HG02852 (cell line): ENCODE data around the gene OR2T1.
"Not testable (repeated sequence)": the region's sequence is repeated elsewhere in the genome, so short reads cannot be mapped to it uniquely, and the experiment has no call there.

Experiments used
- ATAC-seq: cut with Tn5 transposase; IDR thresholded peaks from one replicate; pipeline ENCODE4 v1.9.1; 2021; ENCODE audit warnings: mild to moderate bottlenecking, moderate library complexity; ENCODE audit not compliant: unreplicated experiment

The OR2T1 gene

DNA sequence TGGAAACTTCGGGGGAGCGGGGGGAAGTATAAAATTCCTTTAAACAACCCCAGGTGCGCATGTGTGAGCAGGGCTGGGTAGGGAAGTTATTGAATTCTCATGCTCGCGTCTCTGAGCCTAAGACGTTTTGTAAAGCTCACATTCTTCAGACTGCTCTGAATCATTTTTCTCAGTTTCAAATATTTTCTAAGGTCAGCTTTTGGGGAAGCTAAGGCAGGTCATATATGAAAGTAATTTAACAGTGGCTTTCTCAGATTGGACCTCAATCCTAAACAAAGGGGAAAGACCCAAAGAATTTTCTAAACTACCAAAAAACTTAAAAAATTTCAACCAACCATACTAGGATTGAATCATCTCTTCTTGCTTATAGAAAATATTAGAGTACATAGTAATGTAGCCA lies 32.1 kb downstream of the OR2T1 start:
- ATAC-seq: not testable (repeated sequence)

DNA sequence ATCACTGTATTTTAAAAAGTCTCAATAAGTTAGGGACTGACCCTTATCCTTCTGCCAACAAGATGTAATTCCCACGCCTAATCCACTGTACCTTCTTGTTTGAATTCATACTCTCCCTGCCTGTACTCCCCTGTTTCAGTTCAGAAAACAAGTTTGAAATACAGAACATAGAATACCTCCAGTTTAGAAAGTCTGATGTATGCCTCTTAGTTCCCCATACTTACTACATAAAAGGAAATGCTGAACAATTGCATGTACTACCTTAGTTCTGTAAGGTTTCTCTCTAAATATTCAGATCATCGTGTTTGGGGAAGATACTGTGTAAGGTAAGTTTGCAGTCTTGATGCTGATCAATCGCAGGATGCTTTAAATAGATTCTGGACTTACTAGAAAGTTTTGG lies 33.5 kb downstream of the OR2T1 start:
- ATAC-seq: peak; percentile 67

DNA sequence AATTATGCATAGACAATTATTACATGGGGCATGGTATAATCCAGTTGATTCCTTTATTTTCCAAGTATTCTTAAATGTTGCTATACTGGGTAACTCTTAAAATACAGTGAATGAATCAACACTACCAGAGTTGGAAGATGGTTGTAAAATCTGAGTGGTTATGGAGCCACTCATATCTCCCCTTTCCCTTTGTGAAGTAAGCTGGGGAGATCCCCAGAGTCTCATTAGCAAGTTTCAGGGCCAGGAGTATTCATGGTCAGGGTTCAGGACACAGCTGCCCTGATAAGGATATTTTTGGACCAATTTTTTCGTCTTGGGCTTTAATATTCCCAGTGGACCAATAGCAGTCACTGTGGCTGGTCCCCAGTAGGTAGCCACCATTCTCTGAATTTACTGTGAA lies 35.8 kb downstream of the OR2T1 start:
- ATAC-seq: peak; percentile 49

DNA sequence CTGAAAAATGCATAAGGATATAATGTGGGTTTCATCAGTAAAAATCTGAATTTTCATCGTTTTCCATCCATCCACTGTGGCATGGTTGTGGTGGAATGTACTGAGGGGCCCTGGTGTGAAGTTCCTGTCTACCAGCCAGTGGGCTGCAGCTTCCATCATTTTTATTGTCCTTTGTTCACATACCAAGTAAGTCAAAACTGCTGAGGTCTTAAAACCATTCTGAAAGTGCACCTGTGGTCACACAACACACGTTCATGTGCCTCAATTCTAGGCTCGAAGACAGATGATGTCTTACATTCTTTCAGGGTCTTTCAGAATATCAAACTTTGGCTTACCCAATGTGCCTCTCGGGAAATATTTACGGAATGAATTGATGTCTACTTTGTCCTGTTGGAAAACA lies 36.4 kb downstream of the OR2T1 start:
- ATAC-seq: not testable (repeated sequence)

DNA sequence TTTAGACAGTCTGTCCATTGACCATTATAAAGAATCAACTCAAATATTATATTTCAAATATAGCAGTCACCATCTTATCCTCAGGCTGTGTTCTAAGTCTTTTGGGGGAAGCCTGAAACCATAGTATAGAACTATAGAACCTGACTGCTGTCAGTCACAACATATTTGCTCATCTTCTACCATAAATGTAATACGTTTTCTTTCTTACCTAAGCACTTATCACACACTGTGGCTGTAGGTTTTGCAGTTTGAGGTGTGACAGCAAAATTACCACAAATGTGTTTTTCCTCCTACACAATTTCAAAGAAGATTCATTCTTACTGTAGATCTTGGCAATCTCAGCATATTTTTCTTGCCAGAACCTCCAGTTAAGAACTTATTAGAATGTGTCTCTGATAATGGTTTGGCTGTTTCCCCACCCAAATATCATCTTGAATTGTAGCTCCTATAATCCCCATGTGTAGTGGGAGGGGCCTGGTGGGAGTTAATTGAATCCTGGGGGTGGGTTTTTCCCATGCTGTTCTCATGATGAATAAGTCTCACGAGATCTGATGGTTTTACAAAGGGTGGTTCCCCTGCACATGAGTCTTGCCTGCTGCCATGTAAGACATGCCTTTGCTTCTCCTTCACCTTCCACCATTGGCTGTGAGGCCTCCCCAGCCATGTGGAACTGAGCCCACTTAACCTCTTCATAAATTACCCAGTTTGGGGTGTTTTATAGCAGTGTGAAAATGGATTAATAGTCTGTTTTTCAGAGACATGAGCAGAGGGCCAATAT lies 39.8 kb downstream of the OR2T1 start:
- ATAC-seq: not testable (repeated sequence)

DNA sequence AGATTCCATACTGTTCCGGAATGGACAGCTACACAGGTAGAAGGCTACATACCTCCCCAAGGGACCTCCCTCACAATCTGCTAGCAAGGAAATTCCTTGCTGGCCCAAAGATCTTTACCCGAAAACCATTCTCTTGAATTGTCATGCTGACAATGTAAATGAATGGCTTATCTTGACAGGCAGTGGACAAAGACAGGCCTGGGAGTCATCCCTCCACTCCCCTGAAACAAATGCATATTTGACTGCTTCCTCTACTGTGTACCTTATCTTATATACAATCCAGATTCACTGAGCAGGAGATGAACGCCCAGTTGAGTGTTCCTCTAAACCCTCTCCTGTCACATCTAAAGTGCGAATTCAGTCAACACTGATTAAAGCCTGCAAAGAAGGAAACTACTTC lies 41.8 kb downstream of the OR2T1 start:
- not testable (repeated sequence) for ATAC-seq

DNA sequence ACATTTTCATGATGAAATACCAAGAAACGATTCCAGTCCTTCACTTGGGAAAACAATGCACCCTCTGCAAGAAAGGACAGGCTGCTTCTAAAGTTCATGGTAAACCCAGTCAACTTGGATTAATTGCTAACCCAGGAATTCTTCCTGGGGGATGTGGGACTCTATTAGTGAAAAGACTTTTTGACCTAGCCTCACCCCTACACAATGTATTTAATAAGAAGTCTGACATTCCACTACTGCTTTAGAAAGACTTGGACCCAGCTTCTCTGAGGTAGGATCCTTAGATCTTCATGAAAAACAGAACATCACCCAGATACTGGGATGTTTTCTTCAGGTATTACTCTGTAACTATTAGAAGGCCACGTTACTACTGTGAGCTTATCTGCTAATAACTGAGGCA lies 42.6 kb downstream of the OR2T1 start, which contains the start of gene OR2T2:
OR2T2 (plus strand) TSS at position 239 of the 400 bp plus-strand sequence. CDS start 7,161 bp downstream, outside the sequence.
- not testable (repeated sequence) for ATAC-seq

DNA sequence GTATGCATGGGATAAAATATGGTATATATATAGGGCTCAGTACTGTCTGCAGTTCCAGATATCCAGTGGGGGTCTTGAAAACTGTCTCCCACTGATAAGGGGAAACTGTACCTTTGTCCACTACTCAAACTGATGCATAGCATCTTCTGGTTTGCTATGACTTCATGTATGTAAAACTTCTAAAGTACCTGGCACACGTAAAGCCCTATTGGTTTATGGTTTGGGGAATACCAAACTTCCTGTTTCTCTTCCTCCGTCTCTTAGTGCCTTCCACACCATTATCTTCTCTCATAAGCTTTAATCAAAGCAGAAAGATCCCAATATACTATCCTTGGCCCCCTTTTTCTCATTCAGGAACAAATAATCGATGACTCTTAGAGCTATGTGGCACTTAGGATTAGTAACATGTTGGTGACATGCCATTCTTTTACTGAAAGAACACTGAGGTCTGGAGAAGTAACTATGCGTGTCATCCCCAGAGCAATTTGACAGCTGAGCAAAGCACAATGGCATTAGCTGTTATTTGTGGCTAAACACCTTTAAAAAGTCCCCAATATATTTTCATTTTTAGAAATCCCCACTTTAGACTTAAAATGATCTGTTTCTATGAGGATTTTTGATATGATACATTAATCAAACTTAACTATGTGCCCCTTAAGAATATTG lies 45.7 kb downstream of the OR2T1 start:
- ATAC-seq: peak; percentile 59

DNA sequence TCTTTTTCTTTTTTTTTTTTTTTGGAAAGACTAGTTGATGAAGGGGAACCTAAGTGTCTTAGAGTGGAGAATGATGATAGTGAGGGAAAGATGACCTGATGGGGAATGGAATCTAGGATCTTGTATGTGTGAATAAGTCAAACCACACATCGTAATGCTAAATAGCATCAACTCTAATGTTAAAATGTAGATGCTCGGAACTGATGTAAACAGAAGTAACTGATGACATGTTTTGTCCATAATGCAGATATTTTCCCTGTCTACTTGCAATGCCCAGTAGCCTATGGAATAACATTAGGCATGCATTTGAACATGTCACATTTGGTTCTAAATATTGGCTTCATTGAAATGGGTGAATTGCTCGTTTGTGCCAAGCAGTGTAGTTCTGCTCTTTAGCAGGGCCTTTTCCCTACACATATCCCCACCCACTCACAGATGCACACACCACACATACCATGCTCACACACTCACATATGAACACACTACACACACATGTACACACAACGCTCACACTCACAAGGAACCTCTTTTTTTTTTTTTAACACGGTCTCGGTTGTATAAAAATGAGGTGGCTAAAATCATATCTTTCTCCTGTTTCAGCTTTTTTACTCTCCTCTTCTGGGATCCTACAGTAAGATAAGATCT lies 47.1 kb downstream of the OR2T1 start:
- not testable (repeated sequence) for ATAC-seq

DNA sequence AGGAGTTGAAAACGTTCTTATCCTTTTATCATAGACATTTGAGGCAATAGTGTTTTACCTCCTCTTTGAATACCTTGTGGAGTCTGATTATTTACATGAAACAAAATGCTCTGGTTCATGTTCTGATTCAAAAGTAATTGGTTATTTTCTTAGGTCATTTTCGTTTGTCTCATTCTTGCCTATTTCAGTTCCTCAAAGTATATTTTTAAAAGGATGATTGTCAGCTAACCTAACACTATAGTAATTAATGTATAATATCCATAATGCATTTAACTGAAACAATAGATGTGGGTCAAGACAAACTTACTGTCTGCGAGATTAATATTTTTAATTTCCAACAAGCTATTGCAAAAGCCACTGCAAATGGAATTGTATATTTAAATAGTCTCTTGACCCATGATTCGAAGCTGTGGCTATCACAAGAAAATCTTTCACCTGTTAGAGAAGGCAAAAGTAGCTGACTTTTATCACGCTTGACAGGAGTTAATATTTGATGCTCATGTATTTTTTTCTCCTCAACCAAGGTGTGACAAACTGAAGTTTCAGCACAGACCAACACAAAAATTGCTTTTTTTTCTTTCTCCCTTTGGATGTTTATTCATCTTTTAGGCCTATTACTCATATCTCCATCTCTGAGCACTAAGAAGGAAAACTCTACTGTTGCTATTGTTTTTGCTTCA lies 47.8 kb downstream of the OR2T1 start:
- peak; percentile 60 for ATAC-seq

DNA sequence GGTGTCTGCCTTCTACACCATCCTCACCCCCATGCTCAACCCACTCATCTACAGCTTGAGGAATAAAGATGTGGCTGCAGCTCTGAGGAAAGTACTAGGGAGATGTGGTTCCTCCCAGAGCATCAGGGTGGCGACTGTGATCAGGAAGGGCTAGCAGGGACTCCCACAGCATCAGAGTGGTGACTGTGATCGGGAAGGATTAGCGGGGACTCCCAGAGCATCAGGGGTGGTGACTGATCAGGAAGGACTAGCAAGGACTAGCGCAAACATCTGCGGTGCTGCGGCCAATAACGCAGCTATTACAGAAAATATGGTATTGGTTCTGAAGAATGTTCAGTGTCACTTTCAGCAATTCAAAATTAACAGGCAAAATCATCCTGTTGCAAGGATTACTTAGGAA lies 50.8 kb downstream of the OR2T1 start:
- ATAC-seq: not testable (repeated sequence)

DNA sequence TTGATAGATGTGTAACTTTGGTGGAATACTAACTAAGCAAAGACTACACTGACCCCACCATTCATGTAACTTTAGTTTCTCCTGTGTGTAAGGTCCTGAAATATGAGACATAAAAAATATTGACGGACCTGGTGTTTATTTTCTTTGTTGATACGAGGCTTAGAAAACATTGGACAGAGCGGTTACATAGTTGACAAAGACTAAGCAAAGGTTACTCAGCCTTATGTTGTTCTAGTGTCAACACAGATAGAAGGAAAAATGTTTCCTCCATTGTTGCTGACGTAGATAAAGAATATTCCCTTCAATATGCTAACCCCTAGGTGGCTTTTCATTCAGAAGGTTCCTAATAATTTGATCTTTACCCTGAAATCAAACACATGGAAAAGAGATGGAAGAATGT lies 52.2 kb downstream of the OR2T1 start:
- not testable (repeated sequence) for ATAC-seq

DNA sequence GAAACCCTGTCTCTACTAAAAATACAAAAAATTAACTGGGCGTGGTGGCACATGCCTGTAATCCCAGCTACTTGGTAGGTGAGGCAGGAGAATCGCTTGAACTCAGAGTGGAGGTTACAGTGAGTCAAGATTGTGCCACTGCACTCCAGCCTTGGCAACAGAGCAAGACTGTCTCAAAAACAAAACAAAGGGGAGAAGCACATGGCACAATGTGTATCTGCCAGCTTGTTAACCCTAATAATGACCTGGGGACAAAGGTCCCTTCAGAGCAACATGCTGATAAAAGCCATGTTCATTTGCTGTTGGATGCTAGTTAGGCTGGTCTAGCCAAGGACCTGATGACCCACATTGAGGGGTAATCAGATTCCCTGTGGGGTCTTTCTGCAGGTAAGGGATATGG lies 53.8 kb downstream of the OR2T1 start:
- not testable (repeated sequence) for ATAC-seq
